Activated T-helper 2 cell treated with anti-CD3 and anti-CD28 coated beads, Interferon-gamma antibody, Interleukin-2, Interleukin-4, amounts not matched to agents 10 μg/mL and 5 μg/mL and 100 μg/mL, durations not matched to agents 14 hours and 24 hours and 36 hours (primary cell): ENCODE data around the gene PAX5. TPM values are rescaled to one million over a fixed set of nuclear protein-coding genes. Genes with fewer than 3 reads are reported as not detected.

Source experiments
- DNase-seq: peaks from one replicate; pipeline ENCODE4 v3.0.0; 2021; ENCODE audit warnings: low spot score
- H3K27ac Mint-ChIP-seq: one replicate; pipeline ENCODE4 v1.8.0; 2021; ENCODE audit warnings: mixed read lengths
- H3K27me3 Mint-ChIP-seq: one replicate; pipeline ENCODE4 v1.8.0; 2021; ENCODE audit warnings: low read depth, mixed read lengths
- H3K36me3 Mint-ChIP-seq: one replicate; pipeline ENCODE4 v1.8.0; 2021; ENCODE audit warnings: low read depth, mixed read lengths
- H3K4me1 Mint-ChIP-seq: one replicate; pipeline ENCODE4 v1.8.0; 2021; ENCODE audit warnings: low read depth, mixed read lengths
- H3K4me3 Mint-ChIP-seq: one replicate; pipeline ENCODE4 v1.8.0; 2021; ENCODE audit warnings: low read depth, mild to moderate bottlenecking, moderate library complexity, mixed read lengths
- H3K9me3 Mint-ChIP-seq: one replicate; pipeline ENCODE4 v1.8.0; 2021; ENCODE audit warnings: mixed read lengths
- intact Hi-C: fragments of 100-400 bp; cut with micrococcal nuclease; formaldehyde crosslinking; loops from one replicate; pipeline ENCODE4 v1.15.1; 2023
- total RNA-seq: library from RNA; stranded (reverse); gene quantifications from 2 replicates; pipeline ENCODE4 v1.2.3, GENCODE V29; 2022

PAX5 gene
- total RNA-seq, 1 donor from 2014 or later: 0.34 TPM

GRCh38 chr9:36862206-36863145 is 171.6 kb downstream of the PAX5 start:
- no peaks in the 10 kb centered on the region for H3K9me3 Mint-ChIP-seq
- no peaks in the 10 kb centered on the region for H3K36me3 Mint-ChIP-seq
- peaks cover 2% of the 10 kb centered on the region for H3K27me3 Mint-ChIP-seq
- H3K4me1 Mint-ChIP-seq: no peaks in the 10 kb centered on the region
- no peak overlapping the region for H3K4me3 Mint-ChIP-seq
- intact Hi-C loops: no loop called here
- H3K27ac Mint-ChIP-seq: no peak overlapping the region
- DNase-seq: no peak

GRCh38 chr9:36861528-36862205 is 172.4 kb downstream of the PAX5 start:
- Mint-ChIP-seq H3K4me1 (no peaks in the 10 kb centered on the region), H3K4me3 (no peak overlapping the region), H3K9me3 (no peaks in the 10 kb centered on the region), H3K27ac (no peak overlapping the region), H3K27me3 (peaks cover 2% of the 10 kb centered on the region), H3K36me3 (no peaks in the 10 kb centered on the region)
- intact Hi-C loops: no loop called here
- DNase-seq: no peak

GRCh38 chr9:36858805-36859375 is 175.2 kb downstream of the PAX5 start:
- Mint-ChIP-seq H3K27ac (no peak overlapping the region), H3K4me3 (no peak overlapping the region), H3K9me3 (no peaks in the 10 kb centered on the region), H3K27me3 (peaks cover 4% of the 10 kb centered on the region), H3K36me3 (no peaks in the 10 kb centered on the region), H3K4me1 (peaks cover 8% of the 10 kb centered on the region)
- no peak for DNase-seq
- intact Hi-C loops: no loop called here

DNA sequence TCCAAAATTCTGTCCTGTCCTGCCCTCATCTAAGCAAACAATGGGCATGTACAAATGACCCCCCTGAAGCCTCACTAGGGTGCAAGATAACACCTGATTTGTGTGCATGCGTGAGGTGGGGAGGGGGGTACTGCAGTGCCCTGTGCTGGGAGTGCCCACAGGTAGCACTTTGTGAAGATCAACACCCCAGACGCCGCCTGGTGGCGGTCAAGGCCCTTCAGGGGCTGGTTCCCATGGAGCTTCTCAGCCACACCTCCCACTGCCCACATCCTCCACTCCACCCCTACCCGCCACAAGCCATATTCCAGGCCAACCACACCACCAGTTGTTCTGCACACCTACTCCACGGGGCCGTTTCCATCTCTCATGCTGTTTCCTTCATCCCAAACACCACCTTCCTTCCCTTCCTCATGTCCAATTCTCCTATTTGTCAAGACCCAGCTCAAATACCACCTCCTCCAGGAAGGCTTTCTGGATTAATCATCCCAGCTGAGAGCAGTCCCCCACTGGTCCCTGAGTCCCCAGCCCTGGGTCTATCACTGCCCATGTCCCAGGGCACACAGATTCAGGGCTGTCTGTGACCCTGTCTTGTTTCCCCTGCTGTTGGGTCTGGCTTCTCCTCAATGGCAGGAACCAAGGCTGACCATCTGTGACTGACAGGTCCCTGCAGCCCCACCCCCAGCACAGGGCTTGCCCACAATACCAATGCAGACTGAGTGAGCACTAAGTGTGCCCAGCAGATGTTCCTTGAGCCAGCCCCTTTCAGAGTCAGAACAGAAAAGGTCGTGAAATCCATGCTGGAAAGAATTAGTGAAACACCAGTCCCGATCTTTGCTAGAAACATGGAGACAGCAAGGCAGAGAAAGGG is 178.4 kb downstream of the PAX5 start:
- Mint-ChIP-seq H3K9me3 (no peaks in the 10 kb centered on the region), H3K4me1 (peaks cover 8% of the 10 kb centered on the region), H3K4me3 (no peak overlapping the region), H3K36me3 (no peaks in the 10 kb centered on the region), H3K27ac (no peak overlapping the region), H3K27me3 (peaks cover 4% of the 10 kb centered on the region)
- DNase-seq: peak; percentile 22
- intact Hi-C loops: no loop called here

GRCh38 chr9:36854751-36855150 is 179.3 kb downstream of the PAX5 start:
- H3K27ac Mint-ChIP-seq: no peak overlapping the region
- no peak overlapping the region for H3K4me3 Mint-ChIP-seq
- intact Hi-C loops: no loop called here
- peaks cover 8% of the 10 kb centered on the region for H3K4me1 Mint-ChIP-seq
- H3K9me3 Mint-ChIP-seq: no peaks in the 10 kb centered on the region
- no peak for DNase-seq
- peaks cover 4% of the 10 kb centered on the region for H3K27me3 Mint-ChIP-seq
- no peaks in the 10 kb centered on the region for H3K36me3 Mint-ChIP-seq

- DNase-seq: no peak
- intact Hi-C loops: no loop called here
- Mint-ChIP-seq H3K4me3 (no peak overlapping the region), H3K27ac (no peak overlapping the region), H3K9me3 (no peaks in the 10 kb centered on the region), H3K27me3 (peaks cover 4% of the 10 kb centered on the region), H3K4me1 (peaks cover 8% of the 10 kb centered on the region), H3K36me3 (no peaks in the 10 kb centered on the region)
Measured at GRCh38 chr9:36854034-36854433, 180.0 kb downstream of the PAX5 start.

DNA sequence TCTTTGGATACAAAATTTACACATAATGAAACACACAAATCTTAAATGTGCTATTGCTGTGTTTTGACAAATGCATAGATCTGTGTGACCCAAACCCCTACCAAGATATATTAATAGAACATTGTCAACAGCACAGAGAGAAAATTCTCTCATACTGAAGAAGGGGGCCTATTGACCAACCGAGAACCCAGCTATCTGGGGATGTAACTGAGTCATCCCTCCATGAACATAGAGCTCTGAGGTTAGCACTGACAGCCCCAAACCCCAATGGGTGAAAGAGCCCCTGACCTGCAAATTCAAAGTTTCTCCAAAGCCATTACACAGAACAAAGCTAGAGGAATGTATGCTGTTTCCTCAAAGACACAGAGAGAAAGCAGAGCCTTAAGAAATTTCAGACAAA is 180.8 kb downstream of the PAX5 start:
- Mint-ChIP-seq H3K36me3 (no peaks in the 10 kb centered on the region), H3K9me3 (no peaks in the 10 kb centered on the region), H3K27me3 (peaks cover 4% of the 10 kb centered on the region), H3K27ac (no peak overlapping the region), H3K4me3 (no peak overlapping the region), H3K4me1 (peaks cover 8% of the 10 kb centered on the region)
- DNase-seq: no peak
- intact Hi-C loops: no loop called here

- no peaks in the 10 kb centered on the region for H3K9me3 Mint-ChIP-seq
- no peaks in the 10 kb centered on the region for H3K36me3 Mint-ChIP-seq
- intact Hi-C loops: no loop called here
- H3K4me1 Mint-ChIP-seq: no peaks in the 10 kb centered on the region
- H3K27me3 Mint-ChIP-seq: peaks cover 2% of the 10 kb centered on the region
- no peak for DNase-seq
- no peak overlapping the region for H3K4me3 Mint-ChIP-seq
- no peak overlapping the region for H3K27ac Mint-ChIP-seq
Measured at GRCh38 chr9:36849943-36850342, 184.1 kb downstream of the PAX5 start.

GRCh38 chr9:36848946-36849345 is 185.1 kb downstream of the PAX5 start:
- peaks cover 2% of the 10 kb centered on the region for H3K27me3 Mint-ChIP-seq
- H3K9me3 Mint-ChIP-seq: no peaks in the 10 kb centered on the region
- H3K27ac Mint-ChIP-seq: no peak overlapping the region
- no peak for DNase-seq
- H3K36me3 Mint-ChIP-seq: no peaks in the 10 kb centered on the region
- H3K4me1 Mint-ChIP-seq: no peaks in the 10 kb centered on the region
- intact Hi-C loops: no loop called here
- H3K4me3 Mint-ChIP-seq: no peak overlapping the region

- no peak for DNase-seq
- no peaks in the 10 kb centered on the region for H3K9me3 Mint-ChIP-seq
- H3K36me3 Mint-ChIP-seq: no peaks in the 10 kb centered on the region
- H3K27ac Mint-ChIP-seq: no peak overlapping the region
- intact Hi-C loops: no loop called here
- H3K4me3 Mint-ChIP-seq: no peak overlapping the region
- no peaks in the 10 kb centered on the region for H3K4me1 Mint-ChIP-seq
- H3K27me3 Mint-ChIP-seq: no peaks in the 10 kb centered on the region
Measured at GRCh38 chr9:36847781-36848673, 186.0 kb downstream of the PAX5 start.

DNA sequence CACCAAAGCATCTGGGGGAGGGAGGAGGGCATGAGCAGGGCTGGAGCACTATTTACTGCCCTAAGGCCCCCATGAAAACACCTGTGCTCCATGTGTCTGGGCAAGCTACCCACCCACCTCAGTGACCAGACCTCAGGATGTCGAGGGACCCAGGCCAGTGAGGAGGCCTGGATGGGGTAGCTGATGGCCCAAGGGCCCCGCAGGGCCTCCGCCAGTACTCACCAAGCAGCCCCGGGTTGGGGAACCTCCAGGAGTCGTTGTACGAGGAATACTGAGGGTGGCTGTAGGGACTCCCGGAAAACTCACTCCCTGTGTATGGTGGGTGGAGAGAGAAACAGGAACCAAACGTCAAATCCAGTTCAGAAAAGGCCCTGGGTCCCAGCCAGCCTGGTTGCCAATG is 187.4 kb downstream of the PAX5 start:
- DNase-seq: no peak
- H3K4me1 Mint-ChIP-seq: no peaks in the 10 kb centered on the region
- no peaks in the 10 kb centered on the region for H3K27me3 Mint-ChIP-seq
- H3K27ac Mint-ChIP-seq: no peak overlapping the region
- intact Hi-C loops: no loop called here
- H3K9me3 Mint-ChIP-seq: no peaks in the 10 kb centered on the region
- H3K4me3 Mint-ChIP-seq: no peak overlapping the region
- no peaks in the 10 kb centered on the region for H3K36me3 Mint-ChIP-seq

DNA sequence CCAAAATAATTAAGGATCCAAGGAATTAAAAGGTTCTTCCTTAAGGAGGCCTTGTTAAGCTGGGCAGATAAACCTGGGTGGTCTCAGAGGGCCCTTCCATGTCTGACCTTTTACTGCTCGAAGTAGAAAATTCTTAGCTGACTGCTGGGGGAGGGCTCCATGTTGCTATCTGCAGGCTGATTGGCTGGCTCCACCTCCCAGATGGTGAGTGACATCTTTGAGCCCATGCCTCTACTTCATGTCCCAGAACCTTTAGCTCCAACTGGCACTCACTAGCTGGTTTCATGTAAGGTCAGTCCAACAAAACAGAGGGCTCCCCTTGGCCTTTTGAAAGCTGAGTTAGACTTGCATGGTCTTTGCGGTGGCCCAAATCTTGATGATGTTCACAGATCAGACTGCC is 188.2 kb downstream of the PAX5 start:
- Mint-ChIP-seq H3K27ac (no peak overlapping the region), H3K4me1 (no peaks in the 10 kb centered on the region), H3K4me3 (no peak overlapping the region), H3K27me3 (no peaks in the 10 kb centered on the region), H3K36me3 (no peaks in the 10 kb centered on the region), H3K9me3 (no peaks in the 10 kb centered on the region)
- DNase-seq: no peak
- intact Hi-C loops: no loop called here
